B cell (primary cell): ENCODE results near the gene TMOD4. TPM values are rescaled to one million over a fixed set of nuclear protein-coding genes. Genes with fewer than 3 reads are reported as not detected.
"Not testable (repeated sequence)": the region's sequence is repeated elsewhere in the genome, so short reads cannot be mapped to it uniquely, and the experiment has no call there.

Experiments
- ATAC-seq: fragments of 200-7000 bp; cut with Tn5 transposase; one replicate; pipeline ENCODE4 v1.10.0; 2021; ENCODE audit warnings: low read depth, mild to moderate bottlenecking, moderate number of reproducible peaks, moderate library complexity
- CTCF ChIA-PET: fragments of 350-600 bp; sonication (Branson Sonifier 250); formaldehyde crosslinking; loops from one replicate; lab custom pipeline; 2021; ENCODE audit warnings: antibody characterized with exemption, inconsistent platforms; lab: Charles Lee
- POLR2A ChIA-PET: fragments of 350-600 bp; sonication (Branson Sonifier 250); formaldehyde crosslinking; loops from one replicate; lab custom pipeline; 2021; ENCODE audit warnings: antibody characterized with exemption; lab: Charles Lee
- DNase-seq: peaks from one replicate; pipeline ENCODE4 v3.0.0; 2013
- H2AFZ ChIP-seq: 2 replicates; pipeline ENCODE4 v1.6.1; 2012; ENCODE audit warnings: mild to moderate bottlenecking, low read depth, low read length; ENCODE audit not compliant: insufficient read depth, poor library complexity, severe bottlenecking
- H3K27ac ChIP-seq, 2 donors: 1 replicate in 1 of 2; 2 replicates in 1 of 2; pipeline ENCODE4 v1.5.1; 2012 to 2013; ENCODE audit warnings: low read length in 2 of 2, mild to moderate bottlenecking in 2 of 2, moderate library complexity in 1 of 2
- H3K27me3 ChIP-seq, 4 experiments: fragments of 200-600 bp in 1 of 4; sonication (generic) in 1 of 4; replicated peaks in 1 of 4; 1 replicate in 2 of 4; 2 replicates in 2 of 4; pipeline versions ENCODE4 v1.6.1 to v1.7.0; 2013 to 2016; ENCODE audit warnings: low read length in 3 of 4, mild to moderate bottlenecking in 2 of 4, mixed read lengths in 1 of 4, moderate library complexity in 1 of 4; ENCODE audit not compliant: insufficient read depth in 4 of 4, control insufficient read depth in 3 of 4; ENCODE audit errors: control extremely low read depth in 1 of 4
- H3K36me3 ChIP-seq, 2 experiments: replicated peaks in 1 of 2; 1 replicate in 1 of 2; 2 replicates in 1 of 2; pipeline versions ENCODE4 v1.6.1 to v1.7.1; 2013; ENCODE audit warnings: low read length in 1 of 2; ENCODE audit not compliant: insufficient read depth in 2 of 2, control insufficient read depth in 1 of 2; ENCODE audit errors: control extremely low read depth in 1 of 2, extremely low read depth in 1 of 2
- H3K4me1 ChIP-seq, 2 donors: fragments of 200-600 bp in 1 of 2; sonication (generic) in 1 of 2; 1 replicate in 1 of 2; 2 replicates in 1 of 2; pipeline versions ENCODE4 v1.5.1 to v1.6.1; 2013 to 2017; ENCODE audit warnings: low read length in 2 of 2; ENCODE audit not compliant: control insufficient read depth in 2 of 2, insufficient read depth in 2 of 2
- H3K4me2 ChIP-seq: replicated peaks from 2 replicates; pipeline ENCODE3; 2012; ENCODE audit warnings: mild to moderate bottlenecking, low read depth, low read length; ENCODE audit not compliant: poor library complexity, severe bottlenecking
- H3K4me3 ChIP-seq, 5 experiments: fragments of 200-600 bp in 1 of 5; sonication (generic) in 1 of 5; 1 replicate in 3 of 5; 2 replicates in 2 of 5; pipeline versions ENCODE4 v1.5.1 to v1.7.0; 2011 to 2016; ENCODE audit warnings: low read length in 4 of 5, mild to moderate bottlenecking in 4 of 5, low read depth in 2 of 5, control low read depth in 1 of 5, moderate library complexity in 1 of 5; ENCODE audit not compliant: insufficient read depth in 1 of 5; ENCODE audit errors: control extremely low read depth in 1 of 5, extremely low read depth in 1 of 5
- H3K79me2 ChIP-seq: fragments of 200-600 bp; sonication (generic); one replicate; pipeline ENCODE4 v1.6.0; 2016; ENCODE audit warnings: low read length; ENCODE audit not compliant: control insufficient read depth, insufficient read depth
- H3K9ac ChIP-seq: fragments of 200-600 bp; sonication (generic); 2 replicates; pipeline ENCODE4 v1.6.1; 2017; ENCODE audit warnings: mild to moderate bottlenecking, low read length, moderate library complexity
- H3K9me3 ChIP-seq, 3 donors: one replicate each; pipeline versions ENCODE4 v1.6.1 to v1.7.1; 2013; ENCODE audit warnings: low read length in 2 of 3; ENCODE audit not compliant: control insufficient read depth in 2 of 3, insufficient read depth in 1 of 3; ENCODE audit errors: control extremely low read depth in 1 of 3
- H4K20me1 ChIP-seq: 2 replicates; pipeline ENCODE4 v1.6.0; 2012; ENCODE audit warnings: mild to moderate bottlenecking, low read length; ENCODE audit not compliant: insufficient read depth, control insufficient read depth, poor library complexity, severe bottlenecking
- H3K27ac Mint-ChIP-seq: one replicate; pipeline ENCODE4 v1.8.0; 2021; ENCODE audit warnings: mixed read lengths
- H3K27me3 Mint-ChIP-seq: one replicate; pipeline ENCODE4 v1.8.0; 2021; ENCODE audit warnings: mixed read lengths
- H3K4me1 Mint-ChIP-seq: one replicate; pipeline ENCODE4 v1.8.0; 2021; ENCODE audit warnings: mixed read lengths
- H3K4me3 Mint-ChIP-seq: one replicate; pipeline ENCODE4 v1.8.0; 2021; ENCODE audit warnings: mixed read lengths
- H3K9me3 Mint-ChIP-seq: one replicate; pipeline ENCODE4 v1.8.0; 2022; ENCODE audit warnings: mixed read lengths; ENCODE audit not compliant: insufficient read depth
- CTCF ChIP-seq: fragments of 200-600 bp; IDR thresholded peaks from one replicate; pipeline ENCODE4 v1.8.0; 2022; ENCODE audit warnings: antibody characterized with exemption, mild to moderate bottlenecking
- EZH2 ChIP-seq: IDR thresholded peaks from 2 replicates; pipeline ENCODE4 v1.6.1; 2012; ENCODE audit warnings: borderline replicate concordance, low read depth, mild to moderate bottlenecking, moderate library complexity, low read length; ENCODE audit not compliant: insufficient read depth, poor library complexity, severe bottlenecking
- WGBS: methylation state at CpG from one replicate; pipeline ENCODE4 v1.1.5; 2013; ENCODE audit warnings: missing lambda C conversion rate; ENCODE audit not compliant: insufficient coverage; 5-methylcytosine and 5-hydroxymethylcytosine counted together
- intact Hi-C: fragments of 100-400 bp; cut with micrococcal nuclease; formaldehyde crosslinking; loops from one replicate; pipeline ENCODE4 v1.10.0; 2022
- polyA plus RNA-seq: library from polyadenylated mRNA; depleted of rRNA; stranded (reverse); fragments of >200 nt; gene quantifications from 2 replicates; pipeline ENCODE4 v1.2.3, GENCODE V29; 2012
- total RNA-seq, 2 donors: library from RNA; stranded (reverse); fragments of 120-200 nt in 1 of 2; gene quantifications; 1 replicate in 1 of 2; 2 replicates in 1 of 2; pipeline versions ENCODE4 v1.2.3 to v1.2.4, GENCODE V29; 2013 to 2022

The TMOD4 gene
- total and polyA plus RNA-seq, 2 donors (not counting 1 experiment from before 2014, with no cell fraction given), result 1.7 to 3.5 TPM

DNA sequence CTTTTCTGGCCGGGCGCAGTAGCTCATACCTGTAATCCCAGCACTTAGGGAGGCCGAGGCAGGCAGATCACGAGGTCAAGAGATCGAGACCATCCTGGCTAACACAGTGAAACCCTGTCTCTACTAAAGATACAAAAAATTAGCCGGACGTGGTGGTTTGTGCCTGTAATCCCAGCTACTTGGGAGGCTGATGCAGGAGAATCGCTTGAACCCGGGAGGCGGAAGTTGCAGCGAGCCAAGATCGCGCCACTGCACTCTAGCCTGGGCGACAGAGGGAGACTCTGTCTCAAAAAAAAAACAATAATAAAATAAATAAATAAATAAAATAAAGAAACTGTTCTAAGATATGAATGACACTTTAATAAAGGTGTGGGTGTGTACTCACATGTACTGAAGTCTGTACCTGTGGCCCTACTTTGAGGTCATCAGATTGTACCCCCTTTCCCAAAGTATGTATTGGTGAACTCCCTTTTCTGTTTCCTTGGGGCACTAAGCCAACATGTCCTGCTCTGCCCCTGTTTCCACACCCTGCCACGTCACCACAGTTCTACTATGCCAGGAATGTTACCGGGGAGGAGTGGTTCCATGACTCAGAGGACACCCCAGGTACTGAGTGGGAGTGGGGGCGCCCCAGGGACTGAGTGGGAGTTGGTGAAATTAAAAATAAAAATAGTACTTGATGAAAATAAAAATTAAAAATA lies 19.3 kb upstream of the TMOD4 start:
- not testable (repeated sequence) for H3K9me3 Mint-ChIP-seq, H4K20me1 ChIP-seq, H3K27ac Mint-ChIP-seq, H3K4me3 ChIP-seq, H3K9ac ChIP-seq, H3K27ac ChIP-seq, H3K4me3 Mint-ChIP-seq, H3K27me3 ChIP-seq, DNase-seq, H3K4me2 ChIP-seq, H3K9me3 ChIP-seq, H3K36me3 ChIP-seq, ATAC-seq, H2AFZ ChIP-seq, H3K27me3 Mint-ChIP-seq
- H3K4me1 ChIP-seq, result peaks cover 14 to 22% of the 10 kb centered on the region in 2 donors
- ChIA-PET CTCF (interaction anchor here (0.5 to 2.0 kb wide), 9 partner anchors 17 to 257 kb away, joined by 3 to 8 read pairs (median 3); no protein-coding TSS in a partner anchor), POLR2A (interaction anchor here (0.6 kb wide), 1 partner anchor 21 kb away, joined by 4 read pairs; no protein-coding TSS in a partner anchor)
- peaks cover 32% of the 10 kb centered on the region for H3K4me1 Mint-ChIP-seq
- WGBS, result 88% methylated on average over 10 of the region's 17 CpGs
- peaks cover 22% of the 10 kb centered on the region for H3K79me2 ChIP-seq
- intact Hi-C loops, result loop anchor here (5.0 kb wide), 1 partner anchor 132 kb away; the partner anchor contains the start of gene PI4KB

- peaks cover 12 to 22% of the 10 kb centered on the region in 2 donors for H3K4me1 ChIP-seq
- Mint-ChIP-seq H3K9me3 (no peaks in the 10 kb centered on the region), H3K27me3 (no peaks in the 10 kb centered on the region), H3K4me1 (peaks cover 31% of the 10 kb centered on the region), H3K4me3 (no peak overlapping the region), H3K27ac (no peak overlapping the region)
- H3K4me2 ChIP-seq, result no peak overlapping the region
- no peak overlapping the region for H2AFZ ChIP-seq
- H3K9me3 ChIP-seq, result no peaks in the 10 kb centered on the region
- H3K4me3 ChIP-seq, result no peak overlapping the region
- no peaks in the 10 kb centered on the region for H3K36me3 ChIP-seq
- no peaks in the 10 kb centered on the region for H4K20me1 ChIP-seq
- H3K79me2 ChIP-seq, result peaks cover 20% of the 10 kb centered on the region
- POLR2A ChIA-PET, result interaction anchor here (0.6 kb wide), 1 partner anchor 1091 kb away, joined by 4 read pairs; no protein-coding TSS in a partner anchor
- CTCF ChIA-PET, result interaction anchor here (0.6 to 1.5 kb wide), 2 partner anchors 58 to 94 kb away, joined by 3 to 6 read pairs; no protein-coding TSS in a partner anchor
- no peak overlapping the region for H3K27ac ChIP-seq
- ATAC-seq (no peak), DNase-seq (no peak)
- no CpG with 5 or more reads among the region's 1 CpG for WGBS
- TF ChIP-seq EZH2 (no peak), CTCF (no peak)
- no peak overlapping the region for H3K9ac ChIP-seq
- intact Hi-C loops, result no loop called here
- H3K27me3 ChIP-seq, result peaks cover 0 to 2% (median 0%) of the 10 kb centered on the region in 4 experiments
Observed at GRCh38 chr1:151193856-151194255, 18.1 kb upstream of the TMOD4 start.
